HG02678 (cell line): ENCODE results near the gene RIPOR2.
A peak's percentile ranks its signal among the peaks of the same experiment; 100 is the strongest.

Experiments used
- ATAC-seq: cut with Tn5 transposase; IDR thresholded peaks from one replicate; pipeline ENCODE4 v1.9.1; 2021; ENCODE audit warnings: mild to moderate bottlenecking, moderate library complexity; ENCODE audit not compliant: unreplicated experiment

Gene RIPOR2, protein sequence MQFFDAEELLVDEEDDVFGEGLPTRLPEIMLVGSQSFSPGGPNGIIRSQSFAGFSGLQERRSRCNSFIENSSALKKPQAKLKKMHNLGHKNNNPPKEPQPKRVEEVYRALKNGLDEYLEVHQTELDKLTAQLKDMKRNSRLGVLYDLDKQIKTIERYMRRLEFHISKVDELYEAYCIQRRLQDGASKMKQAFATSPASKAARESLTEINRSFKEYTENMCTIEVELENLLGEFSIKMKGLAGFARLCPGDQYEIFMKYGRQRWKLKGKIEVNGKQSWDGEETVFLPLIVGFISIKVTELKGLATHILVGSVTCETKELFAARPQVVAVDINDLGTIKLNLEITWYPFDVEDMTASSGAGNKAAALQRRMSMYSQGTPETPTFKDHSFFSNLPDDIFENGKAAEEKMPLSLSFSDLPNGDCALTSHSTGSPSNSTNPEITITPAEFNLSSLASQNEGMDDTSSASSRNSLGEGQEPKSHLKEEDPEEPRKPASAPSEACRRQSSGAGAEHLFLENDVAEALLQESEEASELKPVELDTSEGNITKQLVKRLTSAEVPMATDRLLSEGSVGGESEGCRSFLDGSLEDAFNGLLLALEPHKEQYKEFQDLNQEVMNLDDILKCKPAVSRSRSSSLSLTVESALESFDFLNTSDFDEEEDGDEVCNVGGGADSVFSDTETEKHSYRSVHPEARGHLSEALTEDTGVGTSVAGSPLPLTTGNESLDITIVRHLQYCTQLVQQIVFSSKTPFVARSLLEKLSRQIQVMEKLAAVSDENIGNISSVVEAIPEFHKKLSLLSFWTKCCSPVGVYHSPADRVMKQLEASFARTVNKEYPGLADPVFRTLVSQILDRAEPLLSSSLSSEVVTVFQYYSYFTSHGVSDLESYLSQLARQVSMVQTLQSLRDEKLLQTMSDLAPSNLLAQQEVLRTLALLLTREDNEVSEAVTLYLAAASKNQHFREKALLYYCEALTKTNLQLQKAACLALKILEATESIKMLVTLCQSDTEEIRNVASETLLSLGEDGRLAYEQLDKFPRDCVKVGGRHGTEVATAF

DNA sequence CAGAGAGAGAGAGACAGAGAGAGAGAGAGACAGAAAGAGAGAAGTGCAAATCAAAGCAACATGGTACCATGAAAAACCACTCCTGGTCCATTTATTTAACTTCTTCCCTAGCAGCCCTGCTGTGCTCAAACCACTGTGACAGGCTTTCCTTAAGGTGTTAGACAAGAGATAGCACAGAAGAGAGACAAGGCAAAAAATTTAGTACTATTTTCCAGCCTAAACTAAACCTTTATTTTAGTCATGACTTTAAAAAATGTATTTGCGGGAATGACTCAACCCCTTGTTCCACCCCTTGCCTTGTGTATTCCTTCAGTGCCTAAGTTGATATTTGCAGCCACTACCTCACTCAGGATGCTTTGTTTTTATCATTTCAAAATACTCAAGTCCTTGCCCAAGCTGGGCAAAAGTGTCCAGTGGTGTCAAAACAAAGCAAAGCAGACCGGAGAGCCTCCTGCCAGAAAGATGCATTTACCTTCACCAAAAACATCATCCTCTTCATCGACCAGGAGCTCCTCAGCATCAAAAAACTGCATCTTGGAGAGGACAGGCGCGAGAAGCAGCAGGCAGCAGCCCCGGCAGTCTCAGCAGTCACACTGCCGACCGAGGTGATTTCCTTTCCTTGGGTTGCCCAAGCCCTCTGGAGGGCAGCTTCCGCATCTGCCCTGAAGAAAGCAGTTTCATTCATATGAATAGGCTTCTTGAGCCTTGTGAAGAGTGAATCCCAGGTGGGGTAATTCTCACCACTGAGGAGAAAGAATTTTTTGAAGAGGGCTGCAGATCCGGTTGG lies at the start of gene RIPOR2:
Gene RIPOR2, minus strand, starts transcription at position 595 of the 787 bp plus-strand sequence. Its CDS starts 62 bp downstream, at position 533.
- ATAC-seq, result peak; percentile 33

DNA sequence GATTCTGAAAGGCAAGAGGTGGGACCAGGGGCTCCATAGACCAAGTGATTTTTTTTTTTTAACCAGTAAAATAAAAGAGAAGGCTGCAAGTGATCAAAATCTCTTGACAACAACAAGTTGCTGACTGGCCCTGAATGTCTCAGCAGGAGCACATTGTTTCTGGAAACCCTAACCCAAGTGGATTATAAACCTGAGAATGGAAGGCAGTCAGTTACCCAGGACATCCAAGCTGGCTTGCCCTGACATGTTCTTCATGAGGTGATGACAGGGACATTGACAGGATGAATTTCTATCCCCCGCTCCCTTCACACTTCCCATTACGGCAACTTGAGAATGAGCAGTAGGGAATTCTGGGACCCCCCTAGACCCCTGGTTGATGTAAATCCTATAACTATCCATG lies 49.6 kb upstream of the RIPOR2 start:
- ATAC-seq, result no peak

DNA sequence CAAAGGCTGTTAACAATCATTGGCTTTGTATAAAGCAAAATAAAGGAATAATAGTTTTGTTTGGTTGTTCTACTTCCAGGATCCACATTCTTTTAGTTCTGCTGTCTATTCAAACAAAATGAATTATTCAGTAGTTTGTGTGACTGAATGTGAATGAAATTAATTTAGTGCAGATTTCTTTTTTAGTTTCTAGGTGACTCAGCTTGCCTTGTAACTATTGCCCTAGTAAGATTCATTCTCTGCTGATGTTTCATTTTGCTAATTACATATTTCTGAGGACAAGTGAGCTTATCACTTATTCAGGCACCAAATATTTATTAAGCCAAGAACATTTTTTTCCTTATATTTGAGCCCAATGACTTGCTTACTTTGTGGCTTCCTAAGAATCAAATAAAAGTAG lies 46.5 kb upstream of the RIPOR2 start:
- ATAC-seq, result no peak

DNA sequence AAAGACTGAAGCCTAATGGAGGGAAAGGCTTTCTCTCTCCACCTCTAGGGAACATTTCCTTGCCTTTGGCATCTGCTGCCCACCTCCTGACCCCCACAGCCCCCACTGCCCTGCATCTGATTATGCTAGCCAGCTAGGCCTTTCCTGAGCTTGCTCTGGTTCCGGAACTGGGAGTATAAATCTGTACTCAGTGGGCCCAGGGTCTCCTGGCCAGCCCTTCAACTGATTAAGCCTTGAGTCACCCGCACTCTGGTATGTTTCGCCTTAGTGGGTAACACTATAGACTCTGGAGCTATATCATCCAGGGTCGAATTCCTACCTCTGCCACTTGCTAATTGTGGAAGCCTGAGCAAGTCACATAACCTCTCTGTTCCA lies 45.6 kb upstream of the RIPOR2 start:
- ATAC-seq, result no peak

DNA sequence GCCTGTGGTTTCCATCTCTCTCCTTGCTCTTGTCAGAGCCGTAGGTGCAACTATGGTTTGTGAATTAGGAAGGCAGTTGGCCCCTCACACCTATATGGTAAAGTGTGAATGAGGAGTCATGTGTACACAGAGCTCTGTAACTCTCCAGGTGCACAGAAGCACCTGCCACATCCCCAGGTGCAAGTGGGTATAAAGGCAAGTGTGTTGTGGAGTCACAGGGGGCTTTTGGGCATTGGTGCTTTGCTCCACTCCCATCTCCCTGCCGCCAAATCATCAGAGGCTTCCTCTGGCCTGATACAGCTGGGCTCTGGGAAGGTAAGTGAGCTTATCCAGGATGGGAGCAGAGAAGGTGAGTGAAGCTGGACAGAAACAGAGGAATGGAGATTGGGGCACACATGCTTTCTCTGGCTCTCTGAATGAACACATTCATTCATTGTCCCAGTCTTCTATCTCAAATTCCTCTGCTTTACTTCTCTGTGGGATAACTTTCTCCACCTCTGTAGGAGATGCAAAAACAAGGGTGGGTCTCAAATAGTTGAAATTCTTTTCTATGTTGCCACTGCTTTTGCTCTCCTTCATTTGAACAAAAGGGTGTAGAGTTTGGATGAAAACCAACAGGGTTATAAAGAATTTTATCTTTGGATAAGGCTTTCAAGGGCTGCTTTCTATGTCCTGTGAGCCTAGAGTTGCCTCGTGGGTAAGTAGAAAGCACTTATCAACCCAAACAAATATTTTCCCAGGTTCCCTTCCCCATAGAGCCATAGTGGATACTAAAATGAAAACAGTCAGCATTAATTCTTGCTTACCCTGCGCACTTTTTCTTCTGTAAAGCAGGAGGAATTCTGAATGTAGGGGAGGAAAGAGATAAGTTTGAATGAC lies 45.0 kb upstream of the RIPOR2 start:
- ATAC-seq, result no peak

DNA sequence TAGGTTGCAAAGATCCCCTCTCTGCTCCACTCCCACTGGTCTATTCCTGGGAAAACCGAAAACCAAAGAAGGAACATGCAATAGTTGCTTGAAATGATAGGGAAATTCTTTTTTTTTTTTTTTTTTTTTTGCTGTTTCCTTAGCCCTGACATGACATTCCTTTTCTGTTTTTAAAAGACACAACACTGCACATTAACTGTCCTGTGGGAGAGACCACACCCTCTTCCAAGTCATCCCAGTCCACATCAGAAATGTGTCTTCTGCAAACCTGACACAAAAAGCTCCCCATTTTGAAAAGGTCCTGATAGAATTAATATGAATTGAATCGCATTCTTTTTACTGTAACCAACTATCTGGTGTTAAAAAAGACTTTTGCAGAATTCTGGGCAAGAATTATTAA lies 43.4 kb upstream of the RIPOR2 start:
- no peak for ATAC-seq

DNA sequence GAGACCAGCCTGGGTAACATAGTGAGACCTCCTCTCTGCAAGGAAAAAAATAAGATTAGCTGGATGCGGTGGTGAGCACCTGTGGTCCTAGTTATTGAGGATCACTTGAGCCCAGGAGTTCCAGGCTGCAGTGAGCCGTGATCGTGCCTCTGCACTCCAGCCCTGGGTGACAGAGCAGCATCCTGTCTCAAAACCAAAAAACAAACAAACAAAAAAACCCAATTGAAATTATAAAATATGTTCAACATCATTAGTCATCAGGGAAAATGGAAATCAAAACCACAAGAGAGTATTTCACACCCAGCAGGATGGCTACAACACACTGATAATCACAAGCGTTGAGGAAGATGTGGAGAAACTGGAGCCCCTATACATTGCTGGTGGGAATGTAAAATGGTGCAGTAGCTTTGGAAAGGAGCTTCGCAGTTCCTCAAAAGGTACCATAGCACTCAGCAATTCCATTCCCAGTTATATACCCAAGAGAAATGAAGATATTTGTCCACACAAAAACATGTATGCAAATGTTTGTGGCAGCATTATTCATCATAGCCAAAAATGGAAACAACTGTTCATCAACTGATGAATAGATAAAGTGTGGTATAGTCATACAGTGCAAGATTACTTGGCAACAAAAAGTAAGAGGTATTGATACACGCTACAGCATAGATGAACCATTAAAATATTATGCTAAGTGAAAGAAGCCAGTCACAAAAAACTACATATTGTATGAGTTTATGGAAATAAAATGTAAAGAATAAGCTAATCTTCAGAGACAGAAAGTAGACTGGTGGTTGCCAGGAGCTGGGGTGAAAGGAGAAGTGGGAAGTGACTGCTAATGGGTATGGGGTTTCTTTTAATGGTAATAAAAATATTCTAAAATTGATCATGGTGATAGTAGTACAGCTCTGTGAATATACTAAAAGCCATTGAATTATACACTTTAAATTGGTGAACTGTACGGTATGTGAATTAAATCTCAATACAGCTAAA lies 38.7 kb upstream of the RIPOR2 start:
- peak; percentile 85 for ATAC-seq

DNA sequence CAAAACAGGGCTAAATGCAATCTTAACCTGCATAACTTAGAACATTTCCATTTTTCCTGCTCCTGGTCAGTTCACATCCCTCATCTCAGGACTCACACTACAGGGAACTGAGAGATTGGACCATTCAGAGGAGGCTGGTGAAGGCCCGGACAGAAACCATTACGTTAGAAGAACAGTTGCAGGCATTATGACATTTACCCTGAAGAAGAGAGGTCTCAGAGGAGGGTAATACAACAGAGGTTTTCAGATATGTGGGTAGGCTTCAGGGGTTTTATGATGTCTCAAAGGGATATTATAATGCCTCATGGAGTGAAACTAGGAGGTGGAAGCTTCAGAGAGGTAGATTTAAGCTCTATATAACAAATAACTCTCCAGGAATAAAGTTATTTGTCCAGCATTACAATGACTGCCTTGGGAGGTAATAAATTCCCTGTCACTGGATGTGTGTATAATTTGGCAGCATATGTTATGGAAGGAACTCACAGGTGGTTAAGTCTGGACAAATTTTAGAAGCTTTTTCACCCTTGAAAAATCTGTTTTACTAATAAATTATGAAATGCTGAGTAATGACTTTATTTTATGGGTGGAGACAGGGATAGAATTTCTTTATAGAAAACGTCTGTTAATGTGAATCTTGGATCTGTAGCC lies 36.7 kb upstream of the RIPOR2 start:
- no peak for ATAC-seq

DNA sequence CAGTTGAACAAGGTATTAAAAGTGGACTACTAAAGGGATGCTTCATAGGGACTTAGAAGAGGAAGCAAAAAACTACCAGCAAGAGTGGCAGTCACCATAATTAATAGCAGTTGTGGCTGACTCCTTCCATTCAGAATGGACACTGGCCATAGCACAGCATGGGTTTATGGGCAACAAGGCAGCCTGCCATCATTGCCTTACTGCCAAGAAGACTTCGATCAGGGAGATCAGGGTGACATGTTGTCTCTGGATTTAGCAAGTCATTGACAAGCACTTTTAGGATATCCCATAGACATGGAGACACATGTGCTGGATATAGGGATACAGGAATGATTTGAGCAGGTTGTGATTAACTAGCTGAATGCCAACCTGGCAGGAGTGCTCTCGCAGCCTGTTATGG lies 35.3 kb upstream of the RIPOR2 start:
- no peak for ATAC-seq

DNA sequence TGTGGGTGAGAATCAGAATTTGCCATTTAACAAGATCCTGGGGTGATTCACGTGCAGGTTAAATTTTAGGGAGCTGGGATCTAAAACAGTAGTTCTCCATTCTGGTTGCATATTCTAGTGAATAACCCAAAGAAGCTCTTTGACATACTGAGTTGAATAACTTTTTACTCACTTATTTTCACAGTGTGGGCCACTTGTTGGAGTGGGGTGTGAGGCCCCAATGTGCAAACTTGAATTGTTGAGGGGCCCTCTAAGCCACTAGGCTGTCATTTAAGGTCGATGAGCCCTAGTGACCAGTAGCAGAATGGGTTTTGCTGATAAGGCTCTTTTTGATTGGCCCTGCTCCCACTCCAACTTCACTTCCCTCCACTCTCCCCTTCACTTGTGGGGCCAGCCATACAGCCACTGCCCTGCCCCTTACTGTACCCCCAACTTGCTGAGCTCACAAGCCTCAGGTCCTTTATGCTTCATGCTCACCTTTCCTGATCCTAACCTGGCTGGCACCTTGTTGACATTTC lies 33.6 kb upstream of the RIPOR2 start:
- no peak for ATAC-seq

DNA sequence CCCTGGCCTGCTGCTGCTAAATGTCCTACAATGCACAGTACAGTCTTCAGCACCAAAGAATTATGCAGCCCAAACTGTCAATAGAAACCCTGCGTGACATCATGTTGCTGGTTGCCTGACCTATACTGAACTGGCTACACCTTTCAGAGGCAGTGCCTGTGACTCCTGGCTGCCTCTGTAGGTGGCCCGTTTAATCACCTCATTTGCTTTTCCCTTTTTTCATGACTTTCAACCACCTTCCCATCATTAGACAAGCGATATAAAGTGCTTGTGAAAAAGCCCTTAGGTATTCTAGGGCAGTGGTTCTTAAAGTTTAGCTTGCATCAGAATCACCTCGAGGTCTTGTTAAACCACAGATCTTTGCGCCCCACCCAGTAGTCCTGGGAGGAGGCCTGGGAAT lies 33.0 kb upstream of the RIPOR2 start:
- ATAC-seq, result no peak

DNA sequence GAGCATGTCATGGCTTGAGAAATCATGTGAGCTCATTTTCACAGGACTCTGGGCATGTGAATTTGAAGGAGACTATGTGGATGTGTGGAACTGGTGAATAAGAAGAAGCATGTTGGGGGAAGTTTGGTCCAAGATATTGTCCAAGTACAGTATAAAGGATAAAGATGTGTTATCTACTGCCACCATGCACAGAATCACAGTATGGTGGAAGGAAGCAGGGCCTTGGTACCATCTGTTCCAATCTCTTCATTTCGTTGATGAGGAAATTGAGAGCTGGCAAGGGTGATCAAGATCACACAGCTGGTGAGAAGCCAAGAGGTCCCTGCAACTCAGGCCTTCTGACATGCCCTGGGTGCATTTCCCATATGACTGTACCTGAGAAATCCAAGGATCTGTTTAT lies 31.5 kb upstream of the RIPOR2 start:
- ATAC-seq, result no peak

DNA sequence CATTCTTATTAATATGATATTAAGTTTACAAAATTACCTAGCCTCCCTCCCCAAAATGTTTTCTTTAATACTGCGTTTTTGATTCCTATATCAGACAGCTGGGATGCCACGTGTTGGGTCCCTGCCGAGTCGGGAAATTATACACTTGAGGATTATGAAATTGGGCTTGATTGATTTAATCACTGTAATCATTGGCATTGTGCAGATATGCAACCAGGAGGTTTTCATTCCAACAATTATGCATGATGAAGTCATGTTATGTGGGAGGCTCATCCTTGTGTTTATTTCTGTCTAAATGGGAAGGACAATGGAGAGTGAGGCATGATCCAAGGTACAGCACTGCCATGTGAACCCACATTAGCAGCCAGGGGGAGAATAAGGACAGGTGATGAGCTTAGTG lies 30.6 kb upstream of the RIPOR2 start:
- ATAC-seq, result no peak

DNA sequence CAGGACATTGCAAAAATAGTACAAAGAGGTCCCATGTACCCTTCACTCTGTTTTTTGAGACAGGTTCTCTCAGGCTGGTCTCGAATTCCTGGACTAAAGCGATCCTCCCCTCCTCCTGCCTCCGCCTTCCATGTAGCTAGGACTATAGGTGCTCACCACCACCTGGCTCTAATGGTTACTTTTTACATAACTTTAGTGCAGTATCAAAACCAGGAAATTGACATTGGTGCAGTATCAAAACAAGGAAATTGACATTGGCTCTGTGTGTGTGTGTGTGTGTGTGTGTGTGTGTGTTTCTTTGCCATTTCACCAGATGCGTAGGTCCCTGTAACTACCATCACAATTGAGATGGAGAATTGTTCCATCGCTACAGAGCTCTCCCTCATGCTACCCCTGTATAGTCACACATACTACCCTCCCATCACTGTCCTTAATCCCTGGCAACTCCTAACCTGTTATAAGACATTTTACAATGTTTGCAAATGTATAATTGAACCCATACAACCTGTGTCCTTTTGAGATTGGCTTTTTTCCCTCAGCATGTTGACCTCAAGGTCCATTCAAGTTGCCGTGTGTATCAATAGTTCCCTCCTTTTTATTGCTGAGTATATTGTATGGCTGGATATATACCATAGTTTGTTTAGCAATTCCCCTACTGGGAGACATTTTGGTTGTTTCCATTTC lies 28.3 kb upstream of the RIPOR2 start:
- ATAC-seq, result no peak

DNA sequence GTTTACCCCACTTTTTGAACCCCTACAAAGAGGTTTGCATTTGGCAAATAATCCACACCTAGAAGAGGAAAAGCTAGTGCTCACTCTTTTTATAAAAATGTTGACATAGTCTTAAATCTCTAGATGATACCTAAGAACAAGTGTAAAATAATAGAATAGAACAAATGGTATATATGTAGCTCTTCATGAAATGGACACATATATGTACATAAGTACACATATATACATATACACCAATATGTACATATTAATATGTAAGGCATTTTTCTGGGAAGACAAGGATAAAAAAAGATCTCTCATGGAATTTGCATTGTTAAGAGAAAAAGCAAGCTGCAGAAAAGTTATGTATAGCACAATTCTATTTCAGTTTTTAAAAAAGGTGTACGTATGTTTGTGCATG lies 27.6 kb upstream of the RIPOR2 start:
- no peak for ATAC-seq

DNA sequence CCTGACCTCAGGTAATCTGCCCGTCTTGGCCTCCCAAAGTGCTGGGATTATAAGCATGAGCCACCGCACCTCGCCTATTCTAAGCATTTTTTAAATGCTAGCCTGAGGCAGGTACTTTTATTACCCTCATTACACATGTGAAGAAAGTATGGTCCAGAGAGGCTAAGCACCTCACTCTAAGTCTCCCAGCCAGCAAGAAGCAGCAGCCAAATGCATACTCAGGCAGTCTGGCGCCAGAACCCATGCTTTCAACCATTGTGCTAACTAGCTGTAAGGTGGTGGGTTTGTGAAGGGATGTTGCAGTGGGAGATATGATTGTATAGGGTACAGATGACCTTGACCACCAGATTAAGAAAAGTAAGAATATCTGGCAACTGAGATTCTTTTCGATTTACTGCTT lies 26.1 kb upstream of the RIPOR2 start:
- ATAC-seq, result no peak

DNA sequence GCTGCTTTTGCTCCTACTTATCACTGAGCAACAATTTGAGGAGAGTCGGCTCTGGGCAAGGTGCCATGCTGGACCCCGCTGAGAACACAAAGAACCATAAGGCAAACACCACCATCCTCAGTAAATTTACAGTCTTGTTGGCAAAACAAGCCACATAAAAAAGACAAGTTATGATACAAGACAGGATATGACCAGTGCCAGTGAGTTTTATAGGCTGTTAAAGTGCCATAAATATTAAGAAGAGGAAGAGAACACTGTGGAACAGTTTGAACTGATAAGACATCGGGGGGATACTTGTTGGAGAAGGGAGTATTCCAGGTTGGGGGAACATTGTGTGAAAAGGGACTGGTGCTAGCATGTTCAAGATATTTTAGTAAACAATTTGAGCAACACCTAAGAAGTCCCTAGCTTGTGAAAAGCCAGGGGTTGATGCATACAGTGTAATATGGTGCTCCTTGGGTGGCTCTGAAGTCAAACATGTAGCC lies 25.3 kb upstream of the RIPOR2 start:
- no peak for ATAC-seq
